ENCODE results near the gene COPS4. TPM values are rescaled to one million over a fixed set of nuclear protein-coding genes. Genes with fewer than 3 reads are reported as not detected.
"Not testable (repeated sequence)": the region's sequence is repeated elsewhere in the genome, so short reads cannot be mapped to it uniquely, and the experiment has no call there.

Gene COPS4
- total RNA-seq, 1 donor from 2014 or later = 27.6 TPM

DNA sequence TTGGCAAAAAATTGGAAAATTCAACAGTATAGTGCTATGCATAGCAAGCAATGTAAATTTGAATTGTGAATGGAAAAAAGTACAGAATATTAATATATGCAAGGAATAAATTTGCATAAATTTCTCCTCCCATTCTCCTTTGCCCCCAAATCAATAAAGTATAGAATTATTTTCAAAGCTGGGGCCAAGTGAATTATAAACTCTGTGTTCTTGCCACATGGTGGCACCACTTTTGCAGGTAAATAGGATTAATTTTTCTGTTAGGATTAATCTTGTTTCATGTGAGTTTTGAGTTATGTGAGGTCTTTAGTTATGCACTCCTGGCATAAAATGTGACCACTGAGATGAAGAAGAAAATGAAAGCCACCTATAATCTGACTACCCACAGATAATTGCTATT lies 19.9 kb downstream of the COPS4 start:
- DNase-seq (ENCODE audit: low read depth) = no peak
- Histone ChIP-seq H3K36me3 (ENCODE audit: control insufficient read depth, insufficient read depth, low read length) (no peaks in the 10 kb centered on the region), H3K27me3 (ENCODE audit: control insufficient read depth, insufficient read depth, low read length) (no peaks in the 10 kb centered on the region), H3K4me3 (ENCODE audit: low read depth, low read length) (no peak overlapping the region)
- TF ChIP-seq, protein P1, sequence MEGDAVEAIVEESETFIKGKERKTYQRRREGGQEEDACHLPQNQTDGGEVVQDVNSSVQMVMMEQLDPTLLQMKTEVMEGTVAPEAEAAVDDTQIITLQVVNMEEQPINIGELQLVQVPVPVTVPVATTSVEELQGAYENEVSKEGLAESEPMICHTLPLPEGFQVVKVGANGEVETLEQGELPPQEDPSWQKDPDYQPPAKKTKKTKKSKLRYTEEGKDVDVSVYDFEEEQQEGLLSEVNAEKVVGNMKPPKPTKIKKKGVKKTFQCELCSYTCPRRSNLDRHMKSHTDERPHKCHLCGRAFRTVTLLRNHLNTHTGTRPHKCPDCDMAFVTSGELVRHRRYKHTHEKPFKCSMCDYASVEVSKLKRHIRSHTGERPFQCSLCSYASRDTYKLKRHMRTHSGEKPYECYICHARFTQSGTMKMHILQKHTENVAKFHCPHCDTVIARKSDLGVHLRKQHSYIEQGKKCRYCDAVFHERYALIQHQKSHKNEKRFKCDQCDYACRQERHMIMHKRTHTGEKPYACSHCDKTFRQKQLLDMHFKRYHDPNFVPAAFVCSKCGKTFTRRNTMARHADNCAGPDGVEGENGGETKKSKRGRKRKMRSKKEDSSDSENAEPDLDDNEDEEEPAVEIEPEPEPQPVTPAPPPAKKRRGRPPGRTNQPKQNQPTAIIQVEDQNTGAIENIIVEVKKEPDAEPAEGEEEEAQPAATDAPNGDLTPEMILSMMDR (IDR thresholded peaks at IDR 0.05; ENCODE audit: insufficient read depth, low read length, poor library complexity, severe bottlenecking) = peak; percentile 34

DNA sequence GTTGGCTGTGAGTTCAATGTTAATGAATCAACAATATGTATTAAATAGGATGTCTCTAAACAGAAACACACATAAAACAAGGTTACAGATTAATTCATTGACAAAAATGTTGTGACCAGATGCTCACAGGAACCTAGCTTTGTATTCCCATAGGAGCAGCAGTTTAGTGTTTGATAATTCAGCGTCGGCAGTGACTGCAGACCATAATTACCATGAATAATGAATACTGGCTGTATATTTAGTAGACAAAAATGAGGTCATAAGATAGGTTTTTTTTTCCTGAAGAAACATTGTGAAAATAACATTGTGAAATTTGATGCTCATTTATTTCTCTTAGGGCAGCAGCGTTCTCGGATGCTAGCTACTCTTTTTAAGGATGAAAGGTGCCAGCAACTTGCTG lies 27.8 kb downstream of the COPS4 start:
- DNase-seq (ENCODE audit: low read depth) = no peak
- TF ChIP-seq, protein P1 (IDR thresholded peaks at IDR 0.05; ENCODE audit: insufficient read depth, low read length, poor library complexity, severe bottlenecking) = no peak
- H3K4me3 ChIP-seq (ENCODE audit: low read depth, low read length) = no peak overlapping the region
- H3K36me3 ChIP-seq (ENCODE audit: control insufficient read depth, insufficient read depth, low read length) = no peaks in the 10 kb centered on the region
- H3K27me3 ChIP-seq (ENCODE audit: control insufficient read depth, insufficient read depth, low read length) = no peaks in the 10 kb centered on the region

DNA sequence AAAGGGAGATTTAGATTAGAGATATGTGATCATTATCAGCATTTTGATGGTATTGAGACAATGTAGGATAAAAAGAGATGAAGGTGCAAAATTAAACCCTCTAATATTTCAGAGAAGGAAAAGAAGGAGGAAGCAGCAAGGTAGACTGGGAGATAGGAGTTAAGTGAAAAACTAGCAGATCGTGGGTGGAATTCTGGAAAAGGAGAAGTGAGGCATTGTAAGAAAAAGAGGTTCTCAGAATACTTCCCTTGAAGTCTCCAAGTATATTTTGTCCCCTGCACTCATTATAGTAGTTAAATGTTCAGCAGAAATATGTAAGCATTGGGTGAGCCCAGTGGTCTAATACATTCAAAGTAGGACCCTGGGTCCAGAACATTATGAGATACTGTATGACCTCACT lies 30.3 kb downstream of the COPS4 start:
- no peak overlapping the region for H3K4me3 ChIP-seq (ENCODE audit: low read depth, low read length)
- H3K36me3 ChIP-seq (ENCODE audit: control insufficient read depth, insufficient read depth, low read length) = peaks cover 1% of the 10 kb centered on the region
- no peak for DNase-seq (ENCODE audit: low read depth)
- no peaks in the 10 kb centered on the region for H3K27me3 ChIP-seq (ENCODE audit: control insufficient read depth, insufficient read depth, low read length)
- TF ChIP-seq, protein P1 (IDR thresholded peaks at IDR 0.05; ENCODE audit: insufficient read depth, low read length, poor library complexity, severe bottlenecking) = no peak

DNA sequence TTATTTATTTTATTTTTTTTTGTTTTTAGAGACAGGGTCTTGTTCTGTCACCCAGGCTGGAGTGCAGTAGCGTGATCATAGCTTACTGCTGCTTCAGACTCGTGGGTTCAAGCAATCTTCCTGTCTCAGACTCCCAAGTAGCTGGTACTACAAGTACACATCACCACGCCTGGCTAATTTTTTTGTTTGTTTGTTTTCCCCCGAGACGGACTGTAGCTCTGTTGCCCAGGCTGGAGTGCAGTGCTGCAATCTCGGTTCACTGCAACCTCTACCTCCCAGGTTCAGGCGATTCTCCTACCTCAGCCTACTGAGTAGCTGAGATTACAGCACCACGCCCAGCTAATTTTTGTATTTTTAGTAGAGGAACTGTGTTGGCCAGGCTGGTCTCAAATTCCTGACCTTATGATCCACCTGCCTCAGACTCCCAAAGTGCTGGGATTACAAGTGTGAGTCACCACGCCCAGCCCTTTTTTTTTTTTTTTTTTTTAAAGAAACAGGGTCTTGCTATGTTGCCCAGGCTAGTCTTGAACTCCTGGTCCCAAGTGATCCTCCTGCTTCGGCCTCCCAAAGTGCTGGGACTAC lies 32.2 kb downstream of the COPS4 start:
- no peak for DNase-seq (ENCODE audit: low read depth)
- TF ChIP-seq, protein P1 (IDR thresholded peaks at IDR 0.05; ENCODE audit: insufficient read depth, low read length, poor library complexity, severe bottlenecking) = no peak
- no peak overlapping the region for H3K4me3 ChIP-seq (ENCODE audit: low read depth, low read length)
- peaks cover 1% of the 10 kb centered on the region for H3K36me3 ChIP-seq (ENCODE audit: control insufficient read depth, insufficient read depth, low read length)
- no peaks in the 10 kb centered on the region for H3K27me3 ChIP-seq (ENCODE audit: control insufficient read depth, insufficient read depth, low read length)

DNA sequence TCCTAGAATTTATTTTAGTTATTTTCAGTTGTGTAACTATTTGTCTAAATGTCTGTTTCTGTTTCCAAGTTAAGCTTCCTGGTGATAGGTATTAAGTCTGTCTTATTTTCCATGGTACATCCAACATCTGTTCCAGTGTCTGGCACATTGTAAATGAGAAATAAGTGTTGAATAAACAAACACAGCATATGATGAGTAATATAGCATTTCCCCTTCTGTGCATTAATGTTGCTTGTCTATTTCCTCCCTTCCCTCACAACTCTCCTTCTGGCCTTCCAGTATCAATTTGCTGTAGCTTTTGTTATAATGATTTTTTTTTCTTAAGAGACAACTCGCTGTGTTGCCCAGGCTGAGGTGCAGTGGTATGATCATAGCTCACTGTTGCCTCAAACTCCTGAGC lies 36.1 kb downstream of the COPS4 start:
- TF ChIP-seq, protein P1 (IDR thresholded peaks at IDR 0.05; ENCODE audit: insufficient read depth, low read length, poor library complexity, severe bottlenecking) = no peak
- Histone ChIP-seq H3K4me3 (ENCODE audit: low read depth, low read length) (no peak overlapping the region), H3K36me3 (ENCODE audit: control insufficient read depth, insufficient read depth, low read length) (peaks cover 1% of the 10 kb centered on the region), H3K27me3 (ENCODE audit: control insufficient read depth, insufficient read depth, low read length) (no peaks in the 10 kb centered on the region)
- DNase-seq (ENCODE audit: low read depth) = no peak

DNA sequence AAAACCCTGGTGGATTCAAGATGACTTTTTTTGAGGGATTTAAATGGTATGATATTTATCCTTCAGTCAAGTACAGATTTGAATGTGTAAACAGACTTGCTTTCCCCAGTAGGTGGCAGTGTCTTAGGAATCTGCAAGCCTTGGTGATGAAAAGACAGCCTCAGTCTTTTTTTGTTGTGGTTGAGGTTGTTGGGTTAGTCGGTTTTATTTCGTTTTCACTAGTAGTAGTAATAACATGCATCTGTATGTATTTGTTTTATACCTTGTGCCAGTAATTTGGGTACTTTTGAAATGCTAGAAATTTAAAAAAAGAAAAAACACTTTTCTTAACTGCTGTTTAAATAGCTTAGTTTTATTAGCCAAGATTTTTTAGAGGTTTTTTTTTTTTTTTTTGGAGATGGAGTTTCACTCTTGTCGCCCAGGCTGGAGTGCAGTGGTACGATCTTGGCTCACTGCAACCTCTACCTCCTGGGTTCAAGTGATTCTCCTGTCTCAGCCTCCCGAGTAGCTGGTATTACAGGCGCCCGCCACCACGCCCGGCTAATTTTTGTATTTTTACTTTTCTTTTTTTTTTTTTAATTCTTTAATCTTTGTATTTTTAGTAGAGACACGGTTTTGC lies 39.2 kb downstream of the COPS4 start:
- TF ChIP-seq, protein P1 (IDR thresholded peaks at IDR 0.05; ENCODE audit: insufficient read depth, low read length, poor library complexity, severe bottlenecking) = peak; percentile 67
- no peaks in the 10 kb centered on the region for H3K36me3 ChIP-seq (ENCODE audit: control insufficient read depth, insufficient read depth, low read length)
- peak; percentile 64 for DNase-seq (ENCODE audit: low read depth)

DNA sequence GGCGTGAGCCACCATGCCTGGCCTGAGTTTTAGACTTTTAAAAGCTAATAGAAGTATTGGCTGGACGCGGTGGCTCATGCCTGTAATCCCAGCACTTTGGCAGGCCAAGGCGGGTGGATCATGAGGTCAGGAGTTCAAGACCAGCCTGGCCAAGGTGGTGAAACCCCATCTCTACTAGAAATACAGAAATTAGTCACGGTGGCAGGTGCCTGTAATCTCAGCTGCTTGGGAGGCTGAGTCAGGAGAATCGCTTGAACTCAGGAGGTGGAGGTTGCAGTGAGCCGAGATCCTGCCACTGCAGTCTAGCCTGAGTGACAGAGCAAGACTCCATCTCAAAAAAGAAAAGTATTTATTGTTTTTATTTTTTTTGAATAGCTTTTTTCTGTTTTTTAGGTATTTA lies 39.8 kb downstream of the COPS4 start:
- not testable (repeated sequence) for H3K36me3 ChIP-seq (ENCODE audit: control insufficient read depth, insufficient read depth, low read length); H3K4me3 ChIP-seq (ENCODE audit: low read depth, low read length); H3K27me3 ChIP-seq (ENCODE audit: control insufficient read depth, insufficient read depth, low read length); DNase-seq (ENCODE audit: low read depth)

More for the DNA sequence above, 39.2 kb downstream of the COPS4 start:
- Histone ChIP-seq H3K27me3 (ENCODE audit: control insufficient read depth, insufficient read depth, low read length) (no peaks in the 10 kb centered on the region), H3K4me3 (ENCODE audit: low read depth, low read length) (no peak overlapping the region)
